ENCODE measurements around the gene HTR3C. TPM values are rescaled to one million over a fixed set of nuclear protein-coding genes. Genes with fewer than 3 reads are reported as not detected.
"Not testable (repeated sequence)": the region's sequence is repeated elsewhere in the genome, so short reads cannot be mapped to it uniquely, and the experiment has no call there.

The HTR3C gene
- total RNA-seq, 1 experiment from 2014 or later = not detected

GRCh38 chr3:184022323-184022722 is 30.5 kb upstream of the HTR3C start:
- Histone ChIP-seq H2BK120ac (ENCODE audit: low read depth, low read length, poor library complexity, severe bottlenecking) (no peak overlapping the region), H2BK20ac (ENCODE audit: low read depth, low read length, poor library complexity, severe bottlenecking) (no peak overlapping the region), H4K20me1 (ENCODE audit: control insufficient read depth, insufficient read depth, insufficient read length) (no peaks in the 10 kb centered on the region), H3K9me3 (ENCODE audit: control insufficient read depth, low read depth, low read length) (no peaks in the 10 kb centered on the region), H3K4me2 (ENCODE audit: insufficient read depth, insufficient read length, low read length) (no peak overlapping the region), H3K4ac (ENCODE audit: low read depth, low read length) (no peak overlapping the region), H3K4me1 (ENCODE audit: insufficient read depth, low read length) (no peaks in the 10 kb centered on the region), H4K8ac (replicated peaks; ENCODE audit: insufficient read length, low read depth, low read length) (no peak overlapping the region), H2BK5ac (ENCODE audit: insufficient read length, low read length) (no peak overlapping the region), H3K79me1 (ENCODE audit: insufficient read depth, low read depth, low read length, poor library complexity, severe bottlenecking) (no peaks in the 10 kb centered on the region), H2AFZ (ENCODE audit: low read length) (no peak overlapping the region), H3T11ph (ENCODE audit: low read length) (no peak overlapping the region), H4K91ac (ENCODE audit: insufficient read length, low read depth, low read length) (no peak overlapping the region), H2AK5ac (ENCODE audit: insufficient read length, low read length) (no peak overlapping the region), H3K23me2 (ENCODE audit: insufficient read length, low read depth, low read length, poor library complexity, severe bottlenecking) (no peaks in the 10 kb centered on the region), H3K56ac (ENCODE audit: insufficient read length, low read depth, low read length) (no peak overlapping the region), H2BK15ac (ENCODE audit: low read depth, low read length) (no peak overlapping the region), H3K79me2 (ENCODE audit: insufficient read depth, low read length) (no peaks in the 10 kb centered on the region), H3K27ac (ENCODE audit: insufficient read length, low read depth, low read length) (no peak overlapping the region), H4K5ac (ENCODE audit: insufficient read length, low read depth, low read length) (no peak overlapping the region), H3K23ac (ENCODE audit: insufficient read length, low read depth, low read length) (no peak overlapping the region), H3K27me3 (ENCODE audit: insufficient read depth, low read length) (no peaks in the 10 kb centered on the region), H3K14ac (ENCODE audit: insufficient read depth, low read length) (no peak overlapping the region), H3K18ac (ENCODE audit: insufficient read length, low read depth, low read length) (no peak overlapping the region), H2BK12ac (ENCODE audit: insufficient read length, low read depth, low read length) (no peak overlapping the region), H3K9ac (ENCODE audit: extremely low read depth, insufficient read length, low read length) (no peak overlapping the region)
- no peak for TF ChIP-seq CTCF (conservative IDR thresholded peaks at IDR 0.05)
- no peaks in the 10 kb centered on the region; a peak in 1 of 5 replicates for H3K9me3 Mint-ChIP-seq
- H3K4me3 Mint-ChIP-seq = no peak overlapping the region
- peaks cover 3% of the 10 kb centered on the region for H3K27me3 Mint-ChIP-seq (ENCODE audit: low read depth)
- peaks cover 5% of the 10 kb centered on the region in 2 experiments; a peak in 3 of 4 replicates for H3K4me1 Mint-ChIP-seq
- no peaks in the 10 kb centered on the region for H3K36me3 Mint-ChIP-seq (ENCODE audit: insufficient read depth in 1 of 3, low read depth in 3 of 3)
- DNase-seq = no peak
- no peak overlapping the region for H3K27ac Mint-ChIP-seq
- WGBS (ENCODE audit: extremely low coverage, insufficient read length, low lambda C conversion rate) = no CpG with 5 or more reads among the region's 7 CpGs

- not testable (repeated sequence) for H3K79me2 ChIP-seq (ENCODE audit: insufficient read depth, low read length)
Observed at GRCh38 chr3:184025256-184025655, 27.6 kb upstream of the HTR3C start.

More at GRCh38 chr3:184025256-184025655, 27.6 kb upstream of the HTR3C start:
- not testable (repeated sequence) for H3K23ac ChIP-seq (ENCODE audit: insufficient read length, low read depth, low read length); H3K79me1 ChIP-seq (ENCODE audit: insufficient read depth, low read depth, low read length, poor library complexity, severe bottlenecking); H2AFZ ChIP-seq (ENCODE audit: low read length); H3K9me3 Mint-ChIP-seq; H4K8ac ChIP-seq (replicated peaks; ENCODE audit: insufficient read length, low read depth, low read length); H3K27ac ChIP-seq (ENCODE audit: insufficient read length, low read depth, low read length); H4K5ac ChIP-seq (ENCODE audit: insufficient read length, low read depth, low read length); H3K27me3 Mint-ChIP-seq (ENCODE audit: low read depth); H3K4ac ChIP-seq (ENCODE audit: low read depth, low read length); H3K4me2 ChIP-seq (ENCODE audit: insufficient read depth, insufficient read length, low read length); H3K14ac ChIP-seq (ENCODE audit: insufficient read depth, low read length); H3K9me3 ChIP-seq (ENCODE audit: control insufficient read depth, low read depth, low read length); H2BK12ac ChIP-seq (ENCODE audit: insufficient read length, low read depth, low read length); H3K56ac ChIP-seq (ENCODE audit: insufficient read length, low read depth, low read length); H4K91ac ChIP-seq (ENCODE audit: insufficient read length, low read depth, low read length); H3K36me3 Mint-ChIP-seq (ENCODE audit: insufficient read depth in 1 of 3, low read depth in 3 of 3); H2AK5ac ChIP-seq (ENCODE audit: insufficient read length, low read length); H3K4me1 ChIP-seq (ENCODE audit: insufficient read depth, low read length); H3K4me3 Mint-ChIP-seq; DNase-seq; H3K18ac ChIP-seq (ENCODE audit: insufficient read length, low read depth, low read length); H3K9ac ChIP-seq (ENCODE audit: extremely low read depth, insufficient read length, low read length); H2BK120ac ChIP-seq (ENCODE audit: low read depth, low read length, poor library complexity, severe bottlenecking); H3K4me1 Mint-ChIP-seq; H3K27me3 ChIP-seq (ENCODE audit: insufficient read depth, low read length); H2BK15ac ChIP-seq (ENCODE audit: low read depth, low read length); H4K20me1 ChIP-seq (ENCODE audit: control insufficient read depth, insufficient read depth, insufficient read length); H2BK20ac ChIP-seq (ENCODE audit: low read depth, low read length, poor library complexity, severe bottlenecking); H2BK5ac ChIP-seq (ENCODE audit: insufficient read length, low read length); H3K23me2 ChIP-seq (ENCODE audit: insufficient read length, low read depth, low read length, poor library complexity, severe bottlenecking); H3T11ph ChIP-seq (ENCODE audit: low read length)
- peak overlapping the region in 1 of 3 experiments; percentile 17; a peak in 1 of 7 replicates for H3K27ac Mint-ChIP-seq
- WGBS (ENCODE audit: extremely low coverage, insufficient read length, low lambda C conversion rate) = no CpG with 5 or more reads among the region's 5 CpGs
